HG03460 (cell line): Measurements from ENCODE around the gene DNAJC5.
"Not testable (repeated sequence)": the region's sequence is repeated elsewhere in the genome, so short reads cannot be mapped to it uniquely, and the experiment has no call there.

ENCODE experiments used
- ATAC-seq: cut with Tn5 transposase; IDR thresholded peaks from one replicate; pipeline ENCODE4 v1.9.1; 2021; ENCODE audit not compliant: unreplicated experiment

The DNAJC5 gene

GRCh38 chr20:63903796-63904561 is 9.1 kb downstream of the DNAJC5 start:
- ATAC-seq = no peak

- ATAC-seq = no peak
These were observed 13.2 kb downstream of the DNAJC5 start for GRCh38 chr20:63908008-63908682.

GRCh38 chr20:63911176-63911575 is 16.2 kb downstream of the DNAJC5 start:
- no peak for ATAC-seq

GRCh38 chr20:63913768-63914167 is 18.8 kb downstream of the DNAJC5 start:
- ATAC-seq = no peak

- ATAC-seq = no peak
These were observed 20.5 kb downstream of the DNAJC5 start for GRCh38 chr20:63915471-63915870.

- ATAC-seq = not testable (repeated sequence)
These were observed 21.5 kb downstream of the DNAJC5 start for GRCh38 chr20:63916371-63916939.

- ATAC-seq = no peak
These were observed 22.9 kb downstream of the DNAJC5 start for GRCh38 chr20:63917811-63918210.

GRCh38 chr20:63919130-63919529 is 24.2 kb downstream of the DNAJC5 start:
- no peak for ATAC-seq

- ATAC-seq = no peak
These were observed 25.3 kb downstream of the DNAJC5 start for GRCh38 chr20:63920226-63920625.

- ATAC-seq = no peak
These were observed 28.7 kb downstream of the DNAJC5 start for GRCh38 chr20:63923651-63924050.

GRCh38 chr20:63924241-63924640 is 29.3 kb downstream of the DNAJC5 start:
- ATAC-seq = no peak

GRCh38 chr20:63926298-63926697 is 31.4 kb downstream of the DNAJC5 start:
- ATAC-seq = no peak

GRCh38 chr20:63929071-63929470 is 34.1 kb downstream of the DNAJC5 start:
- ATAC-seq = no peak

- not testable (repeated sequence) for ATAC-seq
These were observed 34.6 kb downstream of the DNAJC5 start for GRCh38 chr20:63929473-63929883.

GRCh38 chr20:63930971-63931553 is 36.1 kb downstream of the DNAJC5 start:
- no peak for ATAC-seq

- ATAC-seq = no peak
These were observed 36.8 kb downstream of the DNAJC5 start for GRCh38 chr20:63931735-63932134.

GRCh38 chr20:63932606-63933160 is 37.8 kb downstream of the DNAJC5 start:
- ATAC-seq = no peak

- ATAC-seq = no peak
These were observed 38.7 kb downstream of the DNAJC5 start for GRCh38 chr20:63933646-63934045.

- ATAC-seq = no peak
These were observed 39.5 kb downstream of the DNAJC5 start for GRCh38 chr20:63934271-63935068.

GRCh38 chr20:63935447-63935846 is 40.5 kb downstream of the DNAJC5 start:
- no peak for ATAC-seq

- ATAC-seq = no peak
These were observed 42.7 kb downstream of the DNAJC5 start for GRCh38 chr20:63937596-63937995.
